MCF 10A (cell line): ENCODE data around the gene NET1. TPM values are rescaled to one million over a fixed set of nuclear protein-coding genes. Genes with fewer than 3 reads are reported as not detected.
"Not testable (repeated sequence)": the region's sequence is repeated elsewhere in the genome, so short reads cannot be mapped to it uniquely, and the experiment has no call there.

Experiments
- BruUV-seq: library from RNA; stranded (reverse); fragments of 400-500 nt; replicated peaks from 2 replicates; lab custom pipeline; 2021; lab: Mats Ljungman, UMichigan
- CTCF ChIA-PET: fragments of 300-600 bp; sonication (Branson Sonifier 250); formaldehyde crosslinking; extraction: SDS; loops from one replicate; lab custom pipeline; 2021; ENCODE audit warnings: antibody characterized with exemption, inconsistent platforms; lab: Yijun Ruan, JAX
- POLR2A ChIA-PET: fragments of 300-600, 350-650 bp; sonication (Branson Sonifier 250); formaldehyde crosslinking; extraction: SDS; loops from one replicate; lab custom pipeline; 2020; ENCODE audit warnings: antibody characterized with exemption, inconsistent platforms; lab: Yijun Ruan, JAX
- DNase-seq: peaks from one replicate; pipeline ENCODE4 v3.0.0-alpha.2; 2018; ENCODE audit not compliant: unreplicated experiment
- H3K27ac Mint-ChIP-seq: one replicate; pipeline ENCODE4 v1.8.0; 2022; ENCODE audit warnings: mild to moderate bottlenecking, low read depth, mixed read lengths; ENCODE audit not compliant: unreplicated experiment
- H3K27me3 Mint-ChIP-seq: one replicate; pipeline ENCODE4 v1.8.0; 2022; ENCODE audit warnings: mixed read lengths; ENCODE audit not compliant: insufficient read depth, unreplicated experiment
- H3K36me3 Mint-ChIP-seq: one replicate; pipeline ENCODE4 v1.8.0; 2022; ENCODE audit warnings: mild to moderate bottlenecking, moderate library complexity, mixed read lengths; ENCODE audit not compliant: insufficient read depth, unreplicated experiment
- H3K4me1 Mint-ChIP-seq: one replicate; pipeline ENCODE4 v1.8.0; 2022; ENCODE audit warnings: mixed read lengths; ENCODE audit not compliant: insufficient read depth, unreplicated experiment
- H3K4me3 Mint-ChIP-seq: one replicate; pipeline ENCODE4 v1.8.0; 2022; ENCODE audit warnings: mild to moderate bottlenecking, moderate library complexity, mixed read lengths; ENCODE audit not compliant: unreplicated experiment
- H3K9me3 Mint-ChIP-seq: one replicate; pipeline ENCODE4 v1.8.0; 2022; ENCODE audit warnings: mixed read lengths; ENCODE audit not compliant: unreplicated experiment
- intact Hi-C: fragments of 100-400 bp; cut with micrococcal nuclease; formaldehyde crosslinking; loops from 2 replicates; pipeline ENCODE4 v1.14.1; 2022
- total RNA-seq: library from RNA; stranded (reverse); gene quantifications from 2 replicates; pipeline ENCODE4 v1.2.3, GENCODE V29; 2022
- TF ChIP-seq, protein P1 (sequence below): fragments of 200-600 bp; IDR thresholded peaks from one replicate; pipeline ENCODE4 v1.8.0; 2022; ENCODE audit warnings: antibody characterized with exemption, mild to moderate bottlenecking; ENCODE audit not compliant: unreplicated experiment

Gene NET1
- total RNA-seq, 1 experiment from 2014 or later: 40.3 TPM

- TF ChIP-seq, protein P1, sequence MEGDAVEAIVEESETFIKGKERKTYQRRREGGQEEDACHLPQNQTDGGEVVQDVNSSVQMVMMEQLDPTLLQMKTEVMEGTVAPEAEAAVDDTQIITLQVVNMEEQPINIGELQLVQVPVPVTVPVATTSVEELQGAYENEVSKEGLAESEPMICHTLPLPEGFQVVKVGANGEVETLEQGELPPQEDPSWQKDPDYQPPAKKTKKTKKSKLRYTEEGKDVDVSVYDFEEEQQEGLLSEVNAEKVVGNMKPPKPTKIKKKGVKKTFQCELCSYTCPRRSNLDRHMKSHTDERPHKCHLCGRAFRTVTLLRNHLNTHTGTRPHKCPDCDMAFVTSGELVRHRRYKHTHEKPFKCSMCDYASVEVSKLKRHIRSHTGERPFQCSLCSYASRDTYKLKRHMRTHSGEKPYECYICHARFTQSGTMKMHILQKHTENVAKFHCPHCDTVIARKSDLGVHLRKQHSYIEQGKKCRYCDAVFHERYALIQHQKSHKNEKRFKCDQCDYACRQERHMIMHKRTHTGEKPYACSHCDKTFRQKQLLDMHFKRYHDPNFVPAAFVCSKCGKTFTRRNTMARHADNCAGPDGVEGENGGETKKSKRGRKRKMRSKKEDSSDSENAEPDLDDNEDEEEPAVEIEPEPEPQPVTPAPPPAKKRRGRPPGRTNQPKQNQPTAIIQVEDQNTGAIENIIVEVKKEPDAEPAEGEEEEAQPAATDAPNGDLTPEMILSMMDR: no peak
- Mint-ChIP-seq H3K36me3 (no peaks in the 10 kb centered on the region), H3K27ac (no peak overlapping the region), H3K4me1 (no peaks in the 10 kb centered on the region), H3K4me3 (no peak overlapping the region), H3K27me3 (peaks cover 22% of the 10 kb centered on the region), H3K9me3 (peaks cover 9% of the 10 kb centered on the region)
- ChIA-PET POLR2A (no interaction called here), CTCF (no interaction called here)
- intact Hi-C loops: no loop called here
- no TSS peak for BruUV-seq
- no peak for DNase-seq
These were observed 41.6 kb upstream of the NET1 start for GRCh38 chr10:5370493-5371352.

GRCh38 chr10:5373307-5373706 is 39.0 kb upstream of the NET1 start:
- TF ChIP-seq, protein P1: no peak

DNA sequence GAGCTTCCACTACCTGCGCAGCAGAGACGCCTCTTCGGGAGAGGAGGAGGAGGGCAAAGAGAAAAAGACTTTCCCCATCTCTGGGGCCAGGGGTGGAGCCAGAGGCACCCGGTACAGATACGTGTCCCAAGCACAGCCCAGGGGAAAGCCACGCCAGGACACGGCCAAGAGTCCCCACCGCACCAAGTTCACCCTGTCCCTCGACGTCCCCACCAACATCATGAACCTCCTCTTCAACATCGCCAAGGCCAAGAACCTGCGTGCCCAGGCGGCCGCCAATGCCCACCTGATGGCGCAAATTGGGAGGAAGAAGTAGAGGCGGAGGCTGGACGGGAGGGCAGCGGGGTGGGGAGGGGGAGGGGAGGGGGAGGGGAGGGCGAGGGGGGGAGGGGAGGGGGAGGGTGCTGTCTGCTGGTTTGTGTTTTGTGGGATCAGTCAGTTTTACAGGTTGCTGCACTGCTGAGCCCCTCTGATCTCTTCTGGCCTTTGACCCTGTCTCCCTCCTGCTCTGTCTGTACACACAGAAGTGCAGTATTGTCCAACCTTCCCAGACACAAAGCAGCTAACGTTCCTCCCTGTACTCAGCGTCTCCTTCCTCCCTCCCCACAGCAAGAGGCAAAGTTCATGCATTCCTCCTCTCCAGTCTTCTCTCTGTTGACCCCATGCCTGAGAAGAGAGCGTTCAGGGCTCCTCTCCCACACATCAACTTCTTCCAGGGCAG is 38.3 kb upstream of the NET1 start:
- Mint-ChIP-seq H3K9me3 (peaks cover 9% of the 10 kb centered on the region), H3K4me1 (no peaks in the 10 kb centered on the region), H3K4me3 (no peak overlapping the region), H3K27ac (no peak overlapping the region), H3K27me3 (no peaks in the 10 kb centered on the region), H3K36me3 (no peaks in the 10 kb centered on the region)
- DNase-seq: no peak
- ChIA-PET POLR2A (no interaction called here), CTCF (interaction anchor here (0.6 to 2.0 kb wide), 4 partner anchors 9 to 559 kb away, joined by 3 to 7 read pairs (median 3); no protein-coding TSS in a partner anchor)
- BruUV-seq: no TSS peak
- intact Hi-C loops: no loop called here
- TF ChIP-seq, protein P1: no peak

More at GRCh38 chr10:5373307-5373706, 39.0 kb upstream of the NET1 start:
- intact Hi-C loops: no loop called here
- POLR2A ChIA-PET: no interaction called here
- Mint-ChIP-seq H3K27me3 (no peaks in the 10 kb centered on the region), H3K4me3 (no peak overlapping the region), H3K36me3 (no peaks in the 10 kb centered on the region), H3K27ac (no peak overlapping the region), H3K4me1 (no peaks in the 10 kb centered on the region), H3K9me3 (peaks cover 9% of the 10 kb centered on the region)
- CTCF ChIA-PET: interaction anchor here (2.0 kb wide), 1 partner anchor 10 kb away, joined by 7 read pairs; no protein-coding TSS in a partner anchor
- BruUV-seq: no TSS peak
- DNase-seq: no peak

- DNase-seq: no peak
- CTCF ChIA-PET: interaction anchor here (1.8 kb wide), 1 partner anchor 527 kb away, joined by 6 read pairs; no protein-coding TSS in a partner anchor
- Mint-ChIP-seq H3K4me1 (no peaks in the 10 kb centered on the region), H3K27me3 (no peaks in the 10 kb centered on the region), H3K4me3 (no peak overlapping the region), H3K9me3 (no peaks in the 10 kb centered on the region), H3K27ac (no peak overlapping the region), H3K36me3 (no peaks in the 10 kb centered on the region)
- no TSS peak for BruUV-seq
- TF ChIP-seq, protein P1: no peak
- POLR2A ChIA-PET: no interaction called here
- intact Hi-C loops: no loop called here
These were observed 35.9 kb upstream of the NET1 start for GRCh38 chr10:5376450-5376849.

- intact Hi-C loops, H3K4me3 Mint-ChIP-seq, H3K4me1 Mint-ChIP-seq, BruUV-seq, H3K36me3 Mint-ChIP-seq, H3K9me3 Mint-ChIP-seq, H3K27me3 Mint-ChIP-seq, H3K27ac Mint-ChIP-seq, DNase-seq: not testable (repeated sequence)
- POLR2A ChIA-PET: interaction anchor here (1.1 kb wide), 1 partner anchor 11 kb away, joined by 3 read pairs; no protein-coding TSS in a partner anchor
- CTCF ChIA-PET: interaction anchor here (1.1 to 1.9 kb wide), 2 partner anchors 530 to 564 kb away, joined by 4 to 9 read pairs; no protein-coding TSS in a partner anchor
These were observed 33.2 kb upstream of the NET1 start for GRCh38 chr10:5379202-5379601.
